Kidney (tissue), 14 donors: Measurements from ENCODE around the gene RAC2. TPM values are rescaled to one million over a fixed set of nuclear protein-coding genes. Genes with fewer than 3 reads are reported as not detected.

Experiments used
- DNase-seq, 5 donors: peaks; one replicate each; pipeline ENCODE4 v3.0.0-alpha.2; 2013 to 2020
- FAIRE-seq: peaks from 2 replicates; lab custom pipeline; 2012; peaks lifted over from hg19 to GRCh38; lab: Jason Lieb, UNC
- H3K27ac ChIP-seq, 2 donors: one replicate each; pipeline ENCODE4 v1.7.0; 2013; ENCODE audit warnings: low read depth in 2 of 2, low read length in 2 of 2, inconsistent platforms in 1 of 2
- H3K27me3 ChIP-seq: one replicate; pipeline ENCODE4 v1.7.1; 2013; ENCODE audit warnings: low read length, inconsistent platforms; ENCODE audit not compliant: control insufficient read depth, insufficient read depth
- H3K36me3 ChIP-seq, 3 donors: one replicate each; pipeline versions ENCODE4 v1.7.0 to v1.7.1; 2013; ENCODE audit warnings: low read length in 3 of 3, control low read depth in 1 of 3, inconsistent platforms in 1 of 3; ENCODE audit not compliant: insufficient read depth in 3 of 3, control insufficient read depth in 2 of 3
- H3K4me1 ChIP-seq, 3 donors: one replicate each; pipeline versions ENCODE4 v1.7.0 to v1.7.1; 2013; ENCODE audit warnings: low read length in 3 of 3, inconsistent platforms in 1 of 3, low read depth in 1 of 3; ENCODE audit not compliant: control insufficient read depth in 2 of 3, insufficient read depth in 2 of 3
- H3K4me3 ChIP-seq, 3 donors: one replicate each; pipeline versions ENCODE4 v1.7.0 to v1.8.1; 2013; ENCODE audit warnings: low read length in 3 of 3, control low read depth in 1 of 3, inconsistent platforms in 1 of 3
- H3K9ac ChIP-seq, 3 donors: one replicate each; pipeline versions ENCODE4 v1.7.0 to v1.7.1; 2013; ENCODE audit warnings: low read length in 3 of 3, control low read depth in 1 of 3, inconsistent platforms in 1 of 3
- H3K9me3 ChIP-seq, 3 donors: one replicate each; pipeline versions ENCODE4 v1.7.0 to v1.7.1; 2013; ENCODE audit warnings: low read length in 3 of 3, control low read depth in 1 of 3, inconsistent platforms in 1 of 3; ENCODE audit not compliant: control insufficient read depth in 2 of 3, insufficient read depth in 1 of 3
- intact Hi-C: fragments of 100-400 bp; cut with DNase I; formaldehyde crosslinking; loops from one replicate; pipeline ENCODE4 v1.11.1; 2022
- polyA plus RNA-seq: library from polyadenylated mRNA; stranded (reverse); fragments of 350-450 nt; fragmentation: Illumina TruSeq; extraction: RNeasy Lipid Tissue Mini Kit (QIAGEN cat#74804); gene quantifications from one replicate; pipeline ENCODE4 v1.2.3, GENCODE V29; 2014; ENCODE audit warnings: low read depth, low replicate concordance; ENCODE audit not compliant: insufficient read depth
- total RNA-seq: library from RNA; stranded (reverse); fragmentation: NEBNext Ultra II Directional; extraction: Animal tissue kit (Norgen Biotek cat#: 25700); gene quantifications from one replicate; pipeline ENCODE4 v1.2.1, GENCODE V29; 2021
- TF ChIP-seq, protein P1 (sequence below): IDR thresholded peaks from 3 replicates; pipeline ENCODE4 v1.5.1; 2012; ENCODE audit warnings: mild to moderate bottlenecking, moderate library complexity, borderline replicate concordance; ENCODE audit not compliant: insufficient read depth; ENCODE audit errors: extremely low read depth
- donor health status: control.
- donor health status: control.
- donor health status: control.
- donor health status: control.
- donor health status: control.
- donor health status: DM: yes; HTN: yes; CAD: no.
- donor health status: Normal renal cell carcinoma (clear cell type).

The RAC2 gene
- total and polyA plus RNA-seq, 2 donors from 2014 or later: 4.5 to 38.6 TPM

DNA sequence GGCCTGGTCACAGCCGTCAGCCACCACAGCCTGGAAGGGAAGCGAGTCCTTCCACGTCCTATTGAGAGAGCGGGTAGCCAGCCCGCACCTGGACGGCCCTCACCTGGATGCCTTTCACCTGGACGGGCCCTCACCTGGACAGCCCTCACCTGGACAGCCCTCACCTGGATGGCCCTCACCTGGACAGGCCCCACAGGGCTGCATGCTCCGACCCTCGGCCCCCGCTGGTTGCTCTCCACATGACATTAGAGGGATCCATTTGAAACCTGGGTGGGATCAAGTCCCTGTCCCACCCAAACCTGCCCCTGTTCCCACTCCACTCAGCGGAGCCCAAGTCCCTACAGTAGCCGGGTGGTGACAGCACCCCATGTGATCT lies 59.7 kb downstream of the RAC2 start:
- peaks cover 15 to 26% (median 26%) of the 10 kb centered on the region in 3 donors for H3K4me1 ChIP-seq
- no peaks in the 10 kb centered on the region for H3K9me3 ChIP-seq
- no peaks in the 10 kb centered on the region for H3K36me3 ChIP-seq
- no peak overlapping the region for H3K4me3 ChIP-seq
- DNase-seq (no peak), FAIRE-seq (no peak)
- TF ChIP-seq, protein P1, sequence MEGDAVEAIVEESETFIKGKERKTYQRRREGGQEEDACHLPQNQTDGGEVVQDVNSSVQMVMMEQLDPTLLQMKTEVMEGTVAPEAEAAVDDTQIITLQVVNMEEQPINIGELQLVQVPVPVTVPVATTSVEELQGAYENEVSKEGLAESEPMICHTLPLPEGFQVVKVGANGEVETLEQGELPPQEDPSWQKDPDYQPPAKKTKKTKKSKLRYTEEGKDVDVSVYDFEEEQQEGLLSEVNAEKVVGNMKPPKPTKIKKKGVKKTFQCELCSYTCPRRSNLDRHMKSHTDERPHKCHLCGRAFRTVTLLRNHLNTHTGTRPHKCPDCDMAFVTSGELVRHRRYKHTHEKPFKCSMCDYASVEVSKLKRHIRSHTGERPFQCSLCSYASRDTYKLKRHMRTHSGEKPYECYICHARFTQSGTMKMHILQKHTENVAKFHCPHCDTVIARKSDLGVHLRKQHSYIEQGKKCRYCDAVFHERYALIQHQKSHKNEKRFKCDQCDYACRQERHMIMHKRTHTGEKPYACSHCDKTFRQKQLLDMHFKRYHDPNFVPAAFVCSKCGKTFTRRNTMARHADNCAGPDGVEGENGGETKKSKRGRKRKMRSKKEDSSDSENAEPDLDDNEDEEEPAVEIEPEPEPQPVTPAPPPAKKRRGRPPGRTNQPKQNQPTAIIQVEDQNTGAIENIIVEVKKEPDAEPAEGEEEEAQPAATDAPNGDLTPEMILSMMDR: no peak
- H3K9ac ChIP-seq: no peak overlapping the region
- intact Hi-C loops: no loop called here
- no peak overlapping the region for H3K27ac ChIP-seq
- no peaks in the 10 kb centered on the region for H3K27me3 ChIP-seq

GRCh38 chr22:37183432-37184379 lies 60.4 kb downstream of the RAC2 start:
- Histone ChIP-seq H3K27ac (no peak overlapping the region), H3K9ac (no peak overlapping the region)
- peak in 2 of 5 donors; percentile 37 to 58 for DNase-seq

DNA sequence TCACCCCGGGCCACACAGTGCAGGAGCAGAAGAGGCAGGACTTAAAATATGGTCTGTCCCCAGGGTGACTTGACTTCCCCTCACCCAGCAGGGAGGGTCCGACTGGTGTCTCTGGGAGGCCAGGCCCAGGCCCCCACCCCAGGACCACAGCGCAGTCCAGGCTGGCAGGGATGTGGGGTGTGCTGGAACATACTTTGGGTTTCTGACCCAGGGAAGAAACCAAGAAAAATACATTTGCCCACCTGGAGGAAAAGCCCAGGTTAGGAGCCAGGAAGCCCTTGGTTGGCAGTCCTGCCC lies 61.2 kb downstream of the RAC2 start:
- FAIRE-seq (no peak), DNase-seq (peak in 2 of 5 donors; percentile 33 to 41)
- intact Hi-C loops: no loop called here
- H3K27ac ChIP-seq: no peak overlapping the region
- H3K27me3 ChIP-seq: no peaks in the 10 kb centered on the region
- no peak overlapping the region for H3K4me3 ChIP-seq
- H3K4me1 ChIP-seq: peaks cover 4 to 23% (median 22%) of the 10 kb centered on the region in 3 donors
- no peak overlapping the region for H3K9ac ChIP-seq
- H3K9me3 ChIP-seq: no peaks in the 10 kb centered on the region
- H3K36me3 ChIP-seq: no peaks in the 10 kb centered on the region
- TF ChIP-seq, protein P1: no peak

More at GRCh38 chr22:37183432-37184379, 60.4 kb downstream of the RAC2 start:
- peaks cover 8 to 23% (median 20%) of the 10 kb centered on the region in 3 donors for H3K4me1 ChIP-seq
- H3K36me3 ChIP-seq: no peaks in the 10 kb centered on the region
- no peak overlapping the region for H3K4me3 ChIP-seq
- intact Hi-C loops: no loop called here
- no peaks in the 10 kb centered on the region for H3K9me3 ChIP-seq
- no peak for FAIRE-seq
- TF ChIP-seq, protein P1: no peak
- no peaks in the 10 kb centered on the region for H3K27me3 ChIP-seq
